PFSK-1 (cell line): ENCODE data around the gene CPAMD8.

Source experiments
- FOXP2 ChIP-seq: optimal IDR thresholded peaks from 2 replicates; pipeline ENCODE3; 2011; ENCODE audit warnings: borderline replicate concordance, control low read depth, inconsistent platforms; ENCODE audit not compliant: insufficient read depth; ENCODE audit errors: extremely low read length, extremely low read depth
- POLR2AphosphoS5 ChIP-seq: IDR thresholded peaks from 2 replicates; pipeline ENCODE4 v1.6.1; 2012; ENCODE audit warnings: low read depth, mild to moderate bottlenecking, control low read depth, low read length, moderate library complexity
- SIN3A ChIP-seq: IDR thresholded peaks from 2 replicates; pipeline ENCODE4 v1.6.1; 2012; ENCODE audit warnings: mild to moderate bottlenecking, low read length, moderate library complexity, borderline replicate concordance; ENCODE audit not compliant: insufficient read depth
- TAF1 ChIP-seq: IDR thresholded peaks from 2 replicates; pipeline ENCODE4 v1.6.1; 2012; ENCODE audit warnings: low read length, control low read depth, borderline replicate concordance; ENCODE audit not compliant: insufficient read depth
- TF ChIP-seq, protein P1 (sequence below), 2 experiments: IDR thresholded peaks; 2 replicates each; pipeline versions ENCODE4 v1.6.1 to v1.8.0; 2011 to 2012; ENCODE audit warnings: low read depth in 2 of 2, low read length in 2 of 2, control low read depth in 1 of 2, inconsistent platforms in 1 of 2, mild to moderate bottlenecking in 1 of 2, moderate library complexity in 1 of 2; ENCODE audit not compliant: insufficient read depth in 1 of 2

The CPAMD8 gene

GRCh38 chr19:17043744-17044143 is 17.1 kb upstream of the CPAMD8 start:
- TF ChIP-seq FOXP2, result no peak
- TF ChIP-seq SIN3A, result no peak
- TF ChIP-seq TAF1, result no peak
- TF ChIP-seq, protein P1, sequence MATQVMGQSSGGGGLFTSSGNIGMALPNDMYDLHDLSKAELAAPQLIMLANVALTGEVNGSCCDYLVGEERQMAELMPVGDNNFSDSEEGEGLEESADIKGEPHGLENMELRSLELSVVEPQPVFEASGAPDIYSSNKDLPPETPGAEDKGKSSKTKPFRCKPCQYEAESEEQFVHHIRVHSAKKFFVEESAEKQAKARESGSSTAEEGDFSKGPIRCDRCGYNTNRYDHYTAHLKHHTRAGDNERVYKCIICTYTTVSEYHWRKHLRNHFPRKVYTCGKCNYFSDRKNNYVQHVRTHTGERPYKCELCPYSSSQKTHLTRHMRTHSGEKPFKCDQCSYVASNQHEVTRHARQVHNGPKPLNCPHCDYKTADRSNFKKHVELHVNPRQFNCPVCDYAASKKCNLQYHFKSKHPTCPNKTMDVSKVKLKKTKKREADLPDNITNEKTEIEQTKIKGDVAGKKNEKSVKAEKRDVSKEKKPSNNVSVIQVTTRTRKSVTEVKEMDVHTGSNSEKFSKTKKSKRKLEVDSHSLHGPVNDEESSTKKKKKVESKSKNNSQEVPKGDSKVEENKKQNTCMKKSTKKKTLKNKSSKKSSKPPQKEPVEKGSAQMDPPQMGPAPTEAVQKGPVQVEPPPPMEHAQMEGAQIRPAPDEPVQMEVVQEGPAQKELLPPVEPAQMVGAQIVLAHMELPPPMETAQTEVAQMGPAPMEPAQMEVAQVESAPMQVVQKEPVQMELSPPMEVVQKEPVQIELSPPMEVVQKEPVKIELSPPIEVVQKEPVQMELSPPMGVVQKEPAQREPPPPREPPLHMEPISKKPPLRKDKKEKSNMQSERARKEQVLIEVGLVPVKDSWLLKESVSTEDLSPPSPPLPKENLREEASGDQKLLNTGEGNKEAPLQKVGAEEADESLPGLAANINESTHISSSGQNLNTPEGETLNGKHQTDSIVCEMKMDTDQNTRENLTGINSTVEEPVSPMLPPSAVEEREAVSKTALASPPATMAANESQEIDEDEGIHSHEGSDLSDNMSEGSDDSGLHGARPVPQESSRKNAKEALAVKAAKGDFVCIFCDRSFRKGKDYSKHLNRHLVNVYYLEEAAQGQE (IDR thresholded peaks at IDR 0.05; ENCODE audit: insufficient read depth in 1 of 2, low read depth in 2 of 2, low read length in 2 of 2), result no peak
- TF ChIP-seq POLR2AphosphoS5, result no peak

DNA sequence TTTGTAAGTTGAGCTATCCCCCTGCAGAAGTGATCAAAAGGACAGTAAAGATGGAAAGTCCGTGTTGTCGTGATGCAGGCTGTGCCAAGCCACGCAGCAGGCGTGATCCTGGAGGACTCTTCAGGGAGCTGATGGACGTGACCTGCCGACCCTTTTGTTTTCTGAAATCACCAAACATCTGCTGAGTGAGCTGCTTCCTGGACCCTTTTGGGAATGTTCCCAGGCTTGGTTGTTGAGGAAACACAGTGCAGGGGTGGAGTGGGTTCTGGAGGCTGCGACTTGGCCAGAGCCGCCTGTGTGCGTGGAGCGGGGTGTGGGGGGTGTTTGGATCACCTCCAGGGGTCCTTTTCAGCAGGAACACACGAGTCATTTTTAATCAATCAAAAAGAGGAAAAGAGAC is 15.4 kb upstream of the CPAMD8 start:
- TF ChIP-seq SIN3A, result no peak
- TF ChIP-seq, protein P1 (IDR thresholded peaks at IDR 0.05; ENCODE audit: insufficient read depth in 1 of 2, low read depth in 2 of 2, low read length in 2 of 2), result no peak
- TF ChIP-seq FOXP2, result no peak
- TF ChIP-seq POLR2AphosphoS5, result no peak
- no peak for TF ChIP-seq TAF1

- TF ChIP-seq TAF1 (no peak), FOXP2 (no peak), POLR2AphosphoS5 (no peak)
Observed at GRCh38 chr19:17037966-17038500, 11.4 kb upstream of the CPAMD8 start.

DNA sequence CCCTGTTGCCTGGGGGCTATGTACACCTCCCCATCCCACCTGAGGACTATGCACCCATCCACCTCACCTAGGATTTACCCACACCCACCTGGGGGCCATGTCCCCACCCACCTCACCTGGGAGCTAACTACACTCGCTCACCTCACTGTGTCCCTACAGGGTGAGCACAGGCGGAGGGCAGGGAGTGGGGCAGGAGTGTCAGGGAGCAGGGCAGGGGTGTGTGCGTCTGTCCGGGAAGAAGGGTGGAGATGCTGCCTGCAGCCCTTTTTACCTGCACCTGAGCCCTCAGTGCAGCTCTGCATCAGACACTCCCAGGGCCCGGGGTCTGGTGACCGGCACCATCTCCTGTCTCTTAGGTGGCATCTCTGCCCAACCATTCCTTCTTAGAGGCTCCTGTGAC is 10.6 kb upstream of the CPAMD8 start:
- TF ChIP-seq, protein P1 (IDR thresholded peaks at IDR 0.05; ENCODE audit: insufficient read depth in 1 of 2, low read depth in 2 of 2, low read length in 2 of 2), result no peak
- no peak for TF ChIP-seq POLR2AphosphoS5
- TF ChIP-seq SIN3A, result no peak

- TF ChIP-seq SIN3A (no peak), POLR2AphosphoS5 (no peak), FOXP2 (no peak), TAF1 (no peak)
- TF ChIP-seq, protein P1 (IDR thresholded peaks at IDR 0.05; ENCODE audit: insufficient read depth in 1 of 2, low read depth in 2 of 2, low read length in 2 of 2), result no peak
Observed at GRCh38 chr19:17036640-17037039, 10.0 kb upstream of the CPAMD8 start.
